HEK293 (cell line): ENCODE data around the gene PSMD8.

Experiments used
- CTCF ChIP-seq: fragments of 450-650 bp; formaldehyde crosslinking; IDR thresholded peaks from 2 replicates; pipeline ENCODE4 v1.5.1; 2016; ENCODE audit warnings: missing biosample characterization, missing genetic modification characterization
- GLIS1 ChIP-seq: fragments of 450-650 bp; formaldehyde crosslinking; IDR thresholded peaks from 2 replicates; pipeline ENCODE4 v1.5.1; 2016; ENCODE audit warnings: missing biosample characterization, missing genetic modification characterization
- HOXD13 ChIP-seq: sonication (generic); formaldehyde crosslinking; IDR thresholded peaks from 2 replicates; pipeline ENCODE4 v1.8.0; 2022; ENCODE audit warnings: missing genetic modification reagents, borderline replicate concordance
- ZBTB11 ChIP-seq: fragments of 450-650 bp; formaldehyde crosslinking; conservative IDR thresholded peaks from 2 replicates; pipeline ENCODE4 v1.5.1; 2016; ENCODE audit warnings: low read depth, missing biosample characterization, missing genetic modification characterization
- ZBTB49 ChIP-seq: fragments of 450-650 bp; formaldehyde crosslinking; IDR thresholded peaks from 2 replicates; pipeline ENCODE4 v1.5.1; 2016; ENCODE audit warnings: missing biosample characterization, missing genetic modification characterization, low read depth
- ZNF112 ChIP-seq: fragments of 450-650 bp; formaldehyde crosslinking; IDR thresholded peaks from 2 replicates; pipeline ENCODE4 v1.5.0; 2017; ENCODE audit warnings: missing biosample characterization, missing genetic modification characterization
- ZNF214 ChIP-seq: fragments of 450-650 bp; formaldehyde crosslinking; IDR thresholded peaks from 2 replicates; pipeline ENCODE4 v1.5.1; 2017; ENCODE audit warnings: missing biosample characterization, mild to moderate bottlenecking, missing genetic modification characterization, borderline replicate concordance
- ZNF239 ChIP-seq: fragments of 450-650 bp; formaldehyde crosslinking; IDR thresholded peaks from 2 replicates; pipeline ENCODE4 v1.5.1; 2016; ENCODE audit warnings: missing biosample characterization, missing genetic modification characterization
- ZNF792 ChIP-seq: fragments of 450-650 bp; formaldehyde crosslinking; IDR thresholded peaks from 2 replicates; pipeline ENCODE4 v1.5.1; 2016; ENCODE audit warnings: missing biosample characterization, missing genetic modification characterization
- ZSCAN16 ChIP-seq: fragments of 450-650 bp; formaldehyde crosslinking; IDR thresholded peaks from 2 replicates; pipeline ENCODE4 v1.5.1; 2016; ENCODE audit warnings: missing biosample characterization, missing genetic modification characterization
- TF ChIP-seq, protein P1 (sequence below): fragments of 450-650 bp; formaldehyde crosslinking; IDR thresholded peaks from 2 replicates; pipeline ENCODE4 v1.5.1; 2016; ENCODE audit warnings: missing biosample characterization, missing genetic modification characterization
- TF ChIP-seq, protein P2 (sequence below): fragments of 450-650 bp; formaldehyde crosslinking; IDR thresholded peaks from 2 replicates; pipeline ENCODE4 v1.5.1; 2016; ENCODE audit warnings: missing biosample characterization, missing genetic modification characterization, borderline replicate concordance
- TF ChIP-seq, protein P3 (sequence below): fragments of 450-650 bp; formaldehyde crosslinking; IDR thresholded peaks from 2 replicates; pipeline ENCODE4 v1.5.1; 2016; ENCODE audit warnings: missing biosample characterization, missing genetic modification characterization

PSMD8 gene

GRCh38 chr19:38402967-38403674 lies 28.8 kb downstream of the PSMD8 start, which contains the start of gene FAM98C (continued):
- TF ChIP-seq ZBTB49 (no peak), ZNF239 (peak; percentile 82; the same call in 1 of the 2 replicates), ZSCAN16 (tag by site-specific recombination) (0 out of 2 replicates have a peak, but pooled peaks have one; percentile 45), GLIS1 (peak; percentile 97), ZNF112 (tag by site-specific recombination) (no peak), CTCF (tag by site-specific recombination) (peak; percentile 100), ZNF214 (no peak), ZNF792 (tag by site-specific recombination) (peak; percentile 86), HOXD13 (CRISPR knock-in tag) (no peak), ZBTB11 (tag by site-specific recombination) (peak; percentile 60)
- TF ChIP-seq, protein P1, sequence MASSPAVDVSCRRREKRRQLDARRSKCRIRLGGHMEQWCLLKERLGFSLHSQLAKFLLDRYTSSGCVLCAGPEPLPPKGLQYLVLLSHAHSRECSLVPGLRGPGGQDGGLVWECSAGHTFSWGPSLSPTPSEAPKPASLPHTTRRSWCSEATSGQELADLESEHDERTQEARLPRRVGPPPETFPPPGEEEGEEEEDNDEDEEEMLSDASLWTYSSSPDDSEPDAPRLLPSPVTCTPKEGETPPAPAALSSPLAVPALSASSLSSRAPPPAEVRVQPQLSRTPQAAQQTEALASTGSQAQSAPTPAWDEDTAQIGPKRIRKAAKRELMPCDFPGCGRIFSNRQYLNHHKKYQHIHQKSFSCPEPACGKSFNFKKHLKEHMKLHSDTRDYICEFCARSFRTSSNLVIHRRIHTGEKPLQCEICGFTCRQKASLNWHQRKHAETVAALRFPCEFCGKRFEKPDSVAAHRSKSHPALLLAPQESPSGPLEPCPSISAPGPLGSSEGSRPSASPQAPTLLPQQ (tag by site-specific recombination) = peak; percentile 92
- TF ChIP-seq, protein P2, sequence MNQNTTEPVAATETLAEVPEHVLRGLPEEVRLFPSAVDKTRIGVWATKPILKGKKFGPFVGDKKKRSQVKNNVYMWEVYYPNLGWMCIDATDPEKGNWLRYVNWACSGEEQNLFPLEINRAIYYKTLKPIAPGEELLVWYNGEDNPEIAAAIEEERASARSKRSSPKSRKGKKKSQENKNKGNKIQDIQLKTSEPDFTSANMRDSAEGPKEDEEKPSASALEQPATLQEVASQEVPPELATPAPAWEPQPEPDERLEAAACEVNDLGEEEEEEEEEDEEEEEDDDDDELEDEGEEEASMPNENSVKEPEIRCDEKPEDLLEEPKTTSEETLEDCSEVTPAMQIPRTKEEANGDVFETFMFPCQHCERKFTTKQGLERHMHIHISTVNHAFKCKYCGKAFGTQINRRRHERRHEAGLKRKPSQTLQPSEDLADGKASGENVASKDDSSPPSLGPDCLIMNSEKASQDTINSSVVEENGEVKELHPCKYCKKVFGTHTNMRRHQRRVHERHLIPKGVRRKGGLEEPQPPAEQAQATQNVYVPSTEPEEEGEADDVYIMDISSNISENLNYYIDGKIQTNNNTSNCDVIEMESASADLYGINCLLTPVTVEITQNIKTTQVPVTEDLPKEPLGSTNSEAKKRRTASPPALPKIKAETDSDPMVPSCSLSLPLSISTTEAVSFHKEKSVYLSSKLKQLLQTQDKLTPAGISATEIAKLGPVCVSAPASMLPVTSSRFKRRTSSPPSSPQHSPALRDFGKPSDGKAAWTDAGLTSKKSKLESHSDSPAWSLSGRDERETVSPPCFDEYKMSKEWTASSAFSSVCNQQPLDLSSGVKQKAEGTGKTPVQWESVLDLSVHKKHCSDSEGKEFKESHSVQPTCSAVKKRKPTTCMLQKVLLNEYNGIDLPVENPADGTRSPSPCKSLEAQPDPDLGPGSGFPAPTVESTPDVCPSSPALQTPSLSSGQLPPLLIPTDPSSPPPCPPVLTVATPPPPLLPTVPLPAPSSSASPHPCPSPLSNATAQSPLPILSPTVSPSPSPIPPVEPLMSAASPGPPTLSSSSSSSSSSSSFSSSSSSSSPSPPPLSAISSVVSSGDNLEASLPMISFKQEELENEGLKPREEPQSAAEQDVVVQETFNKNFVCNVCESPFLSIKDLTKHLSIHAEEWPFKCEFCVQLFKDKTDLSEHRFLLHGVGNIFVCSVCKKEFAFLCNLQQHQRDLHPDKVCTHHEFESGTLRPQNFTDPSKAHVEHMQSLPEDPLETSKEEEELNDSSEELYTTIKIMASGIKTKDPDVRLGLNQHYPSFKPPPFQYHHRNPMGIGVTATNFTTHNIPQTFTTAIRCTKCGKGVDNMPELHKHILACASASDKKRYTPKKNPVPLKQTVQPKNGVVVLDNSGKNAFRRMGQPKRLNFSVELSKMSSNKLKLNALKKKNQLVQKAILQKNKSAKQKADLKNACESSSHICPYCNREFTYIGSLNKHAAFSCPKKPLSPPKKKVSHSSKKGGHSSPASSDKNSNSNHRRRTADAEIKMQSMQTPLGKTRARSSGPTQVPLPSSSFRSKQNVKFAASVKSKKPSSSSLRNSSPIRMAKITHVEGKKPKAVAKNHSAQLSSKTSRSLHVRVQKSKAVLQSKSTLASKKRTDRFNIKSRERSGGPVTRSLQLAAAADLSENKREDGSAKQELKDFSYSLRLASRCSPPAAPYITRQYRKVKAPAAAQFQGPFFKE (tag by site-specific recombination) = no peak; the same call in 1 of the 2 replicates
- TF ChIP-seq, protein P3, sequence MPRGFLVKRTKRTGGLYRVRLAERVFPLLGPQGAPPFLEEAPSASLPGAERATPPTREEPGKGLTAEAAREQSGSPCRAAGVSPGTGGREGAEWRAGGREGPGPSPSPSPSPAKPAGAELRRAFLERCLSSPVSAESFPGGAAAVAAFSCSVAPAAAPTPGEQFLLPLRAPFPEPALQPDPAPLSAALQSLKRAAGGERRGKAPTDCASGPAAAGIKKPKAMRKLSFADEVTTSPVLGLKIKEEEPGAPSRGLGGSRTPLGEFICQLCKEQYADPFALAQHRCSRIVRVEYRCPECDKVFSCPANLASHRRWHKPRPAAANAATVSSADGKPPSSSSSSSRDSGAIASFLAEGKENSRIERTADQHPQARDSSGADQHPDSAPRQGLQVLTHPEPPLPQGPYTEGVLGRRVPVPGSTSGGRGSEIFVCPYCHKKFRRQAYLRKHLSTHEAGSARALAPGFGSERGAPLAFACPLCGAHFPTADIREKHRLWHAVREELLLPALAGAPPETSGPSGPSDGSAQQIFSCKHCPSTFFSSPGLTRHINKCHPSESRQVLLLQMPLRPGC (tag by site-specific recombination) = peak; percentile 73; the same call in 1 of the 2 replicates
